HepG2 (cell line): Measurements from ENCODE around the gene DOK1. TPM values are rescaled to one million over a fixed set of nuclear protein-coding genes. Genes with fewer than 3 reads are reported as not detected.

ENCODE experiments used
- ATAC-seq: fragments of 200-7000 bp; cut with Tn5 transposase; 3 replicates; pipeline ENCODE4 v1.9.1; 2020; ENCODE audit warnings: mild to moderate bottlenecking, moderate library complexity
- BruUV-seq: library from RNA; stranded (reverse); fragments of 400-500 nt; replicated peaks from 2 replicates; lab custom pipeline; 2021; lab: Mats Ljungman, UMichigan
- CTCF ChIA-PET: fragments of 300-600 bp; formaldehyde crosslinking; extraction: SDS; loops from one replicate; lab custom pipeline; 2021; ENCODE audit warnings: low total read pairs, inconsistent platforms, low intra/inter-chr PET ratio; lab: Yijun Ruan, JAX
- POLR2A ChIA-PET: fragments of 350-600 bp; sonication (Branson Sonifier 250); formaldehyde crosslinking; loops from one replicate; lab custom pipeline; 2020; ENCODE audit warnings: antibody characterized with exemption, inconsistent platforms; lab: Yijun Ruan, JAX
- DNase-seq: peaks from one replicate; pipeline ENCODE4 v3.0.0-alpha.2; 2015; ENCODE audit warnings: low spot score
- FAIRE-seq: peaks from 3 replicates; lab custom pipeline; 2011; peaks lifted over from hg19 to GRCh38; lab: Jason Lieb, UNC
- H2AFZ ChIP-seq: one replicate; pipeline ENCODE4 v1.6.1; 2011; ENCODE audit warnings: low read length, inconsistent platforms
- H3K27ac ChIP-seq: fragments of 300-600 bp; 3 replicates; pipeline ENCODE4 v1.8.0; 2011; ENCODE audit warnings: mixed run types, mild to moderate bottlenecking, mixed read lengths, low read length, inconsistent platforms; ENCODE audit not compliant: insufficient read depth; ENCODE audit errors: extremely low read length
- H3K27me3 ChIP-seq, 2 experiments: fragments of 200-600 bp in 1 of 2; 2 replicates in 1 of 2; 3 replicates in 1 of 2; pipeline versions ENCODE4 v1.6.0 to v1.8.0; 2011; ENCODE audit warnings: low read length in 2 of 2, mild to moderate bottlenecking in 2 of 2, moderate library complexity in 2 of 2, inconsistent platforms in 1 of 2; ENCODE audit not compliant: insufficient read depth in 2 of 2, control insufficient read depth in 1 of 2
- H3K36me3 ChIP-seq, 2 experiments: fragments of 200-600 bp in 1 of 2; replicated peaks in 1 of 2; 2 replicates in 1 of 2; 3 replicates in 1 of 2; pipeline versions ENCODE4 v1.5.1 to v1.8.0; 2011; ENCODE audit warnings: low read length in 2 of 2, inconsistent platforms in 1 of 2; ENCODE audit not compliant: insufficient read depth in 2 of 2, control insufficient read depth in 1 of 2
- H3K4me1 ChIP-seq: 2 replicates; pipeline ENCODE4 v1.5.1; 2012; ENCODE audit warnings: low read length, inconsistent platforms; ENCODE audit not compliant: insufficient read depth
- H3K4me2 ChIP-seq: 2 replicates; pipeline ENCODE4 v1.6.0; 2011; ENCODE audit warnings: low read depth, low read length, inconsistent platforms
- H3K4me3 ChIP-seq, 3 experiments: fragments of 200-600 bp in 1 of 3; sonication (generic), shearing (Covaris generic) in 1 of 3; replicated peaks in 1 of 3; 2 replicates each; pipeline ENCODE4 v1.5.1; 2011 to 2016; ENCODE audit warnings: low read length in 3 of 3, inconsistent platforms in 2 of 3, low read depth in 2 of 3, mild to moderate bottlenecking in 2 of 3, control low read depth in 1 of 3, mixed read lengths in 1 of 3; ENCODE audit not compliant: insufficient read depth in 1 of 3
- H3K79me2 ChIP-seq: one replicate; pipeline ENCODE4 v1.6.1; 2011; ENCODE audit warnings: low read length, inconsistent platforms; ENCODE audit not compliant: insufficient read depth
- H3K9ac ChIP-seq: 2 replicates; pipeline ENCODE4 v1.6.0; 2011; ENCODE audit warnings: mild to moderate bottlenecking, low read depth, low read length, inconsistent platforms; ENCODE audit not compliant: insufficient read depth
- H3K9me3 ChIP-seq: 2 replicates; pipeline ENCODE4 v1.5.1; 2012; ENCODE audit warnings: mild to moderate bottlenecking, low read length
- H4K20me1 ChIP-seq: 2 replicates; pipeline ENCODE4 v1.6.0; 2011; ENCODE audit warnings: inconsistent platforms, mild to moderate bottlenecking, low read length, moderate library complexity; ENCODE audit not compliant: insufficient read depth
- ATF6 ChIP-seq: sonication (generic); formaldehyde crosslinking; conservative IDR thresholded peaks from 2 replicates; pipeline ENCODE4 v1.4.0; 2020; ENCODE audit warnings: missing genetic modification reagents
- BHLHE40 ChIP-seq: IDR thresholded peaks from 2 replicates; pipeline ENCODE4 v1.6.1; 2011; ENCODE audit warnings: low read length, improper control_type of control experiment
- HDAC1 ChIP-seq: sonication (generic); formaldehyde crosslinking; IDR thresholded peaks from 2 replicates; pipeline ENCODE4 v1.5.1; 2020; ENCODE audit warnings: mild to moderate bottlenecking, missing genetic modification reagents
- PAF1 ChIP-seq: IDR thresholded peaks from 2 replicates; pipeline ENCODE4 v1.6.1; 2016; ENCODE audit warnings: missing genetic modification reagents, missing compliant biosample characterization
- PHF8 ChIP-seq: sonication (generic); formaldehyde crosslinking; IDR thresholded peaks from 2 replicates; pipeline ENCODE4 v1.5.0; 2020; ENCODE audit warnings: missing genetic modification reagents
- POLR2A ChIP-seq, 2 experiments: IDR thresholded peaks; 2 replicates each; pipeline ENCODE4 v1.6.1; 2011; ENCODE audit warnings: low read depth in 2 of 2, low read length in 2 of 2, mild to moderate bottlenecking in 1 of 2, moderate library complexity in 1 of 2; ENCODE audit not compliant: insufficient read depth in 1 of 2
- POLR2AphosphoS2 ChIP-seq: IDR thresholded peaks from 2 replicates; pipeline ENCODE4 v1.6.1; 2011; ENCODE audit warnings: low read depth, low read length, improper control_type of control experiment
- POLR2AphosphoS5 ChIP-seq: IDR thresholded peaks from 2 replicates; pipeline ENCODE4 v1.6.1; 2012; ENCODE audit warnings: low read depth, low read length
- POLR2G ChIP-seq: fragments of 200-400 bp; formaldehyde crosslinking; IDR thresholded peaks from 2 replicates; pipeline ENCODE4 v1.6.1; 2018; ENCODE audit warnings: mild to moderate bottlenecking, low read depth, low read length, moderate library complexity
- PPARG ChIP-seq: conservative IDR thresholded peaks from 2 replicates; pipeline ENCODE4 v1.6.1; 2016; ENCODE audit warnings: missing biosample characterization, missing genetic modification reagents
- RBFOX2 ChIP-seq: fragments of 200-400 bp; formaldehyde crosslinking; IDR thresholded peaks from 2 replicates; pipeline ENCODE4 v1.6.1; 2017; ENCODE audit warnings: low read depth, mild to moderate bottlenecking, low read length
- RBM22 ChIP-seq: fragments of 200-400 bp; formaldehyde crosslinking; optimal IDR thresholded peaks from 2 replicates; pipeline ENCODE3; 2017; ENCODE audit warnings: mild to moderate bottlenecking, low read length, moderate library complexity
- RFXAP ChIP-seq: sonication (generic); formaldehyde crosslinking; IDR thresholded peaks from 2 replicates; pipeline ENCODE4 v1.4.0; 2020; ENCODE audit warnings: missing genetic modification reagents, borderline replicate concordance
- RXRA ChIP-seq: sonication (generic); formaldehyde crosslinking; IDR thresholded peaks from 2 replicates; pipeline ENCODE4 v1.5.1; 2020; ENCODE audit warnings: missing genetic modification reagents
- SALL1 ChIP-seq: sonication (generic); formaldehyde crosslinking; IDR thresholded peaks from 2 replicates; pipeline ENCODE4 v1.8.0; 2022; ENCODE audit warnings: mild to moderate bottlenecking, missing genetic modification reagents
- SP4 ChIP-seq: sonication (generic); formaldehyde crosslinking; IDR thresholded peaks from 2 replicates; pipeline ENCODE4 v1.8.1; 2023; ENCODE audit warnings: mild to moderate bottlenecking, missing genetic modification reagents
- THRA ChIP-seq: sonication (generic); formaldehyde crosslinking; IDR thresholded peaks from 2 replicates; pipeline ENCODE4 v1.4.0; 2020; ENCODE audit warnings: missing genetic modification reagents, borderline replicate concordance
- ZC3H13 ChIP-seq: sonication (generic); formaldehyde crosslinking; IDR thresholded peaks from 2 replicates; pipeline ENCODE4 v1.8.1; 2023; ENCODE audit warnings: mild to moderate bottlenecking, missing genetic modification reagents, moderate library complexity
- ZNF24 ChIP-seq: fragments of 450-650 bp; IDR thresholded peaks from 2 replicates; pipeline ENCODE4 v1.6.1; 2017; ENCODE audit warnings: antibody characterized with exemption, mild to moderate bottlenecking
- ZNF605 ChIP-seq: sonication (generic); formaldehyde crosslinking; IDR thresholded peaks from 2 replicates; pipeline ENCODE4 v1.8.0; 2022; ENCODE audit warnings: mild to moderate bottlenecking, missing genetic modification reagents
- ZNF75D ChIP-seq: sonication (generic); formaldehyde crosslinking; IDR thresholded peaks from 2 replicates; pipeline ENCODE4 v1.8.1; 2023; ENCODE audit warnings: missing genetic modification reagents, mild to moderate bottlenecking, borderline replicate concordance
- ZNF773 ChIP-seq: sonication (generic); formaldehyde crosslinking; IDR thresholded peaks from 2 replicates; pipeline ENCODE4 v1.4.0; 2020; ENCODE audit warnings: missing genetic modification reagents, borderline replicate concordance
- WGBS: methylation state at CpG from one replicate; pipeline ENCODE4 v1.1.6; 2017; ENCODE audit warnings: low lambda C conversion rate; 5-methylcytosine and 5-hydroxymethylcytosine counted together
- in situ Hi-C: cut with HindIII; loops from 2 replicates; pipeline ENCODE4 v1.10.0; 2017; ENCODE audit warnings: low pct_unique_long_range_greater_than_20kb; ENCODE audit not compliant: extremely low pct_ligation_motif_present
- intact Hi-C: fragments of 100-400 bp; cut with micrococcal nuclease; formaldehyde crosslinking; loops from one replicate; pipeline ENCODE4 v1.10.0; 2022; ENCODE audit not compliant: unreplicated experiment
- polyA plus RNA-seq, 8 experiments: library from polyadenylated mRNA; depleted of rRNA in 3 of 8; stranded (reverse) in 7 of 8; unstranded in 1 of 8; fragments of >200 nt; fragmentation: Illumina TruSeq in 4 of 8; extraction: Trizol in 4 of 8; gene quantifications; 2 replicates each; pipeline versions ENCODE4 v1.2.1 to v1.2.3, GENCODE V29; 2011 to 2016; ENCODE audit warnings: low read depth in 4 of 8, missing spikeins in 1 of 8, mixed read lengths in 1 of 8; ENCODE audit not compliant: insufficient read depth in 1 of 8
- total RNA-seq, 5 experiments: library from RNA; depleted of rRNA; stranded (reverse); fragments of >200 nt; fragmentation: Illumina TruSeq; extraction: Trizol; gene quantifications; 2 replicates each; pipeline ENCODE4 v1.2.3, GENCODE V29; 2016; ENCODE audit warnings: low read depth in 1 of 5

The DOK1 gene
- total and polyA plus RNA-seq, 2 of the 13 experiments (the other 11 are each of a cell fraction or from before 2014, with no cell fraction given) = 0.53 to 0.74 TPM

- POLR2A ChIA-PET = interaction anchor here (0.8 to 16.5 kb wide), 14 partner anchors 9 to 76 kb away, joined by 3 to 795 read pairs (median 11); partner anchors contain the start of genes AUP1, CCDC142, DQX1 and HTRA2
- no peaks in the 10 kb centered on the region; a peak in 3 of 5 replicates for H3K36me3 ChIP-seq
- H3K4me2 ChIP-seq = peak overlapping the region; percentile 92
- H3K27me3 ChIP-seq = no peaks in the 10 kb centered on the region; a peak in 1 of 5 replicates
- H3K79me2 ChIP-seq = peaks cover 51% of the 10 kb centered on the region
- H3K27ac ChIP-seq = peak overlapping the region; percentile 9
- peak overlapping the region; percentile 27; the same call in 1 of the 2 replicates for H3K9ac ChIP-seq
- no peaks in the 10 kb centered on the region for H4K20me1 ChIP-seq
- no peaks in the 10 kb centered on the region for H3K9me3 ChIP-seq
- H2AFZ ChIP-seq = no peak overlapping the region
- intact Hi-C loops (loop anchor here (2.0 kb wide), 1 partner anchor 81 kb away; no protein-coding TSS in a partner anchor), in situ Hi-C loops (no loop called here)
- FAIRE-seq = no peak
- no TSS peak for BruUV-seq
- H3K4me3 ChIP-seq = peak overlapping the region; percentile 5 to 26 (median 14); a peak in 2 of 6 replicates
- no peak for DNase-seq
- TF ChIP-seq POLR2G (peak; percentile 67; the same call in 1 of the 2 replicates), THRA (CRISPR knock-in tag) (0 out of 2 replicates have a peak, but pooled peaks have one; percentile 29), ZNF75D (CRISPR knock-in tag) (0 out of 2 replicates have a peak, but pooled peaks have one; percentile 46), RBM22 (peak; percentile 94), SP4 (CRISPR knock-in tag) (0 out of 2 replicates have a peak, but pooled peaks have one; percentile 17), ZNF24 (no peak), RXRA (CRISPR knock-in tag) (0 out of 2 replicates have a peak, but pooled peaks have one; percentile 22), SALL1 (peak; percentile 2; the same call in 1 of the 2 replicates), POLR2AphosphoS5 (peak; percentile 29; the same call in 1 of the 2 replicates), PAF1 (CRISPR knock-in tag) (peak; percentile 28; the same call in 1 of the 2 replicates), POLR2AphosphoS2 (peak; percentile 45; the same call in 1 of the 2 replicates), PHF8 (CRISPR knock-in tag) (peak; percentile 30; the same call in 1 of the 2 replicates), BHLHE40 (no peak), POLR2A (IDR thresholded peaks at IDR 0.05; ENCODE audit: insufficient read depth in 1 of 2, low read depth in 2 of 2, low read length in 2 of 2) (peak in 1 of 2 experiments; percentile 52; a peak in 2 of 4 replicates), ZNF773 (CRISPR knock-in tag) (no peak), HDAC1 (CRISPR knock-in tag) (no peak), ZC3H13 (CRISPR knock-in tag) (peak; percentile 97), ATF6 (CRISPR knock-in tag) (no peak), RFXAP (no peak), ZNF605 (CRISPR knock-in tag) (0 out of 2 replicates have a peak, but pooled peaks have one; percentile 38), PPARG (CRISPR knock-in tag) (no peak), RBFOX2 (peak; percentile 57; the same call in 1 of the 2 replicates)
- no peak for ATAC-seq
- 82% methylated on average over 14 of the region's 14 CpGs for WGBS
- CTCF ChIA-PET = interaction anchor here (1.9 kb wide), 1 partner anchor 82 kb away, joined by 6 read pairs; no protein-coding TSS in a partner anchor
- H3K4me1 ChIP-seq = peaks cover 69% of the 10 kb centered on the region
Measured at GRCh38 chr2:74505448-74506246, 48.9 kb upstream of the DOK1 start.
